Ishikawa (cell line): ENCODE results near the gene FOXP1.

Source experiments
- TAF1 ChIP-seq: IDR thresholded peaks from 2 replicates; pipeline ENCODE4 v1.6.1; 2012; ENCODE audit warnings: low read depth, mild to moderate bottlenecking
- ZBTB7A ChIP-seq: IDR thresholded peaks from 2 replicates; pipeline ENCODE4 v1.6.1; 2012; ENCODE audit warnings: low read depth

GRCh38 chr3:71074423-71074822 lies 509.1 kb downstream of the FOXP1 start:
- no peak for TF ChIP-seq TAF1
- no peak for TF ChIP-seq ZBTB7A
